CD4-positive, alpha-beta T cell treated with Interleukin-21 for 1 hour (primary cell): ENCODE measurements around the gene AOAH.

Experiments
- DNase-seq: peaks from one replicate; pipeline ENCODE4 v3.0.0-alpha.2; 2020

Gene AOAH

DNA sequence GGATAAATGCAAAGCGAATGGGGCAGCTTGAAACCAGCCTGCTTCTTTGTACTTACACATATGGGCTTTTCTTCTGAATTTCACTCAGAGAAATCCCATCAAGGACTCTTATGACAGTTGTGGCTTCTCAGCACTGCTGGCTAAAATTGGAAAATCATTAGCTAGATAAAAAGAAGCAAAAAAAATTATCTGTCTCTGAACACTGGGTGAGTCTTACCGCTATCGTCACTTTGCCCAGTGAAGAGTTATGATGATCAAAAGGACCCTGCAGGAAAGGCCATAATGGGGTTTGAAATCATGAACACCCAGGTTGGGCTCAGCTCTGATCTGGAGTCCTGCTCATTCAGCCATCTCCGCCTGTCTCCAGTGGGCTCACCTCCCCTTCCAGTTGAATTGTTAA, 34.3 kb downstream of the AOAH start:
- no peak for DNase-seq

DNA sequence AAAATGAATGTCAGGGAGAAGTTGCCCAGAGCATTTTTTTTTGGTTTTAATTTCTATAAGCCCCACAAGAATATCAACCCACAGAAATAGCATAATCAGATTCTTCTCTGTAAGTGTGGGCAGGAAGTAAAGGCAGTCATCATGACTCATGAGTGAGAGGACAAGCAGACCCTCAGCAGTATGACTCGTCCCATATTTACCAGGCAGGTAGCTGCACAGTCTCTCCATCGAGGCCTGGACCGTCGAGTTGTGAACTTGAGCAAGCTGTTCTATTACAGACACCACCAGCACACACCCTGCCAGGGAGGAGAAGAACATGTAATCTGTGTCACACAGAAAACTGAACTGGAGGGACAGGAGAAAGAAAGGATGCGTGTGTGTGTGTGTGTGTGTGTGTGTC, 37.8 kb downstream of the AOAH start:
- DNase-seq, result peak; percentile 43

DNA sequence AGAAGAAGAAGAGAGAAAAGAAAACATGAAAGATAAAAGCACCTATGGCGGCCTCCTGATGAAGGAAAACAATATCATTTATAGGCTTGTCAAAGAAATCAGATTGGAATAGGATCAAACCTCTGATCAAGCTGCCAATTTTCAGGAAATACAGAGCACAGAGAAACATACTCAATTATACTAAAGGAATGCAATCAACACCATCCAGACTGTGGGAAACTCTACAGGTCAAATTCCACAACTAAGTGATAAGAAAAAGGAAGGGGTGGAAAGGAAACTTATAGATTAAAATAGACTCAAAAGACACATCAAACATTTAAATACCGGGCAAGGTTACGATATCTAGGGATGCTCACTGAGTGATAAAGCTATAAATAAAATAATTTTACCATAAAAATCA, 39.3 kb downstream of the AOAH start:
- DNase-seq, result no peak

DNA sequence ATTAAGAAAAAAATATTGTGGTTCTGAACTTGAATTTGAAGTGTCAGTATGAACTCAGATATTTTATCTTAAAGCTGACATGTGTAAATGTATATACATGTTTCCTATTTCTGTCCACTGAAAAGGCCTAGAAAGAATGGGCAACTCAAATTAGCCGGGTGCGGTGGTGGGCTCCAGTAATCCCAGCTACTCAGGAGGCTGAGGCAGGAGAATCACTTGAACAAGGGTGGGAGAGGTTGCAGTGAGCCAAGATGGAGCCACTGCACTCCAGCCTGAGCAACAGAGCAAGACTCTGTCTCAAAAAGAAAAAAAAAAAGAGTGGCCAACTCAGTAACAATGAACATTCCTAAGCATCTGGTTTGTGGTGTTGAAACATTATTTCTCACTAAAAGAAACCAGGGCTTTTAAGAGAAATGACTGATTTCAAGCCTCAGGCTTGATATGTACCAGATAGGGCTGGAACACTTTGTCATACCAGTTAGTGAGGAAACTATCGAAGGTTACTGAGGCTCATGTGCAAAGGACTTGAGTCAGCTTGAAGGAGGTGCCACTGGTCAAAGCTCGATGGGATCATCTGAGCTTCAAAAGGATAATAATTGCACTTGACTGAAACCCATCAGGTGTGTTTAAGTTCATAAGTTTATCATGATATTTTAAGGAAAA, 40.5 kb downstream of the AOAH start:
- DNase-seq, result no peak

DNA sequence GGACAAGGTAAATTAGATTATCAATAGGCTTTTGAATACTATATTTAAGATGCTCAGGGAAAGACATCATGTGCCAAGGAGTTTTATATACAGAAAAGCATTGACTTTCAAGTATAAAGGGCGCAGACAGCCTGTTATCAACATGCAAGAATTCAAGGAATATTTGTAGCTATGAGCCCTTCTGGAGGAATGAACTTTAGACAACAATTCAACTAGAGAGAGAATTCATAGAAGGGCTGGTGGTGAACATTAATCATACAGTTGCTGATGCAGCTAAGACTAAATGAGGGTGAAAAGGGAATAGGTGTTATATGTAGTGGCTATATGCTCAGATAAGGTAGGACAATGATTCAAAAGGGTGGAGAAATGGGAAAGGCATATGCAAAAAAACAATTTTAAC, 41.2 kb downstream of the AOAH start:
- DNase-seq, result no peak

DNA sequence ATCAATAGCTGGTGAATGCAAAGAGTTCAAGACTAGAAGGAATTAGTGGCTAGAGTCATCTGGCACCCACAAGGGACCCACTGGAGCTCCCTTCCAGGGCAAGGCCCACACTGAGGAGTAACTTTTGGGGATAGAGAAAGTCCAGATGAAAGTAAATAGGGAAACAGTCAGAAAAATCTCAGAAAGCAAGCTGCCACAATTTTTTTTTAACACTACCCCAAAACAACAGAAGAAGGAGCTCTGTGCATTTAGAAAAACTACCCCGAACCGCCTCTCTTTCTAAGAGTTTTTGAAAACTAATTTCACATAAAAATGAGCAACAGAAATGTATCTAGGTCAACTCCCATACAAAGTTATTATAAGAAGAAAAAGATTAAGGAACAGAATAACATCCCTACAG, 42.2 kb downstream of the AOAH start:
- DNase-seq, result no peak

DNA sequence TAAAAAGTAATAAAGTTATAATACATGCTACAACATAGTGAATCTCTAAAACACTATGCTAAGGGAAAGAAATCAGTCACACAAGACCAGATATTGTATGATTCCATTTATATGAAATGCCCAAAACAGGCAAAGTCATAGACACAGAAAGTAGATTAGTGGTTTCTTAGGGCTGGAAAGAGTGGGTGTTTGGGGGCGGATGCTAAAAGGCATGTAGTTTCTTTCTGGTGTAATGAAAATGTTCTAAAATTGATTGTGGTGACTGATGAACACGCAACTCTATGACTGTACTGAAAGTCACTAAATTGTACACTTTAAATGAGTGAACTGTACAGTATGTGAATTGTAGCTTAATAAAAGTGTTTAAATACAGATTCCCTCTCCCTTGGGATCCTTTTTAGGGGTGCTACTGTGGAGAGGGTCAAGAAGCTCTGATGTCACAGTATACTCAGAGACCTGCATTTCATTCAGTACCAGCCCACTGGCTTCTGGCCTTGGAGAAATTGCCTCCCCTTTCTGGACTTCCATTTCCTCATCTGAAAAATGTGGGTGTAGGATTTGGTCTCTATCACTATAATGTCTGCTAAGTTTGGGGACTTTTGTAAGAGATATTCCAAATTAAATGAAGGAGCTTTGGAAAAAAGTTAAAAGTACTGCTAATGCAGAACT, 46.4 kb downstream of the AOAH start:
- no peak for DNase-seq

DNA sequence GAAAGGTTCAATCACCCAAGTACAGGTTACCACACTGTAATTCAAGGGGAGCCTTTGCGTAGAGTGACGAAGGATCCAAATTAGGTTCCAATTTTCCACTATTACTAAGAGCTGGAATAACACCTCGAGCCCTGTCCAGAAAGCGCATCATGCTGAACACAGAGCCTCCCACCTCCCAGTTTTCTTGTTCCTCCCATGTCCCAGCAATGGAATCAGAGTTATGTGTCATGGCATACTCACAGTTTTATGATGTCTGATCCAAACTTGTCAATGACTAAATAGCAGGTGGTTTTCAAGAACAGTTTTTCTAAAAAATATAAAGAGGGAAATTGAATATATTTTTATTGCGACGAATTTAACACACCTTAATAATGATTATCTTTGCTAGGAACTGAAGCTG, 50.6 kb downstream of the AOAH start:
- DNase-seq, result no peak

DNA sequence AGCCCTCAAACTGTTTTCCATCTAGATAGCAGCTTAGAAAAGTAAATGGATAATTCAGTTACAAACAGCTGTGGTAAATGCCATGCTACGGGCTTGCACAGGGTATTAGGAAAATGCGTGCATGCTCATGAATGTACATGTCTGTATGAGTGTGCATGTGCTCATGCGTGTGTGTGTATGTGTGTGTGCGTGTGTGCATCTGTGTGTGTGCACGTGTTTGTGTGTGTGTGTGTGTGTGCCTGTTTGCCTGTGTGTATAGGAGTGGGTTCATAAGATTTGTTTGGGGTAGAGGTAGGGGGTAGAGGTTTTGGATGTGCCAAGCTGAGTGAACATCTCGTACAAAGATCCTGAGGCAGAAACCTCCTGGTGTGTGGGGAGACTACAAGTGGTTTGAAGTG, 52.9 kb downstream of the AOAH start:
- no peak for DNase-seq

DNA sequence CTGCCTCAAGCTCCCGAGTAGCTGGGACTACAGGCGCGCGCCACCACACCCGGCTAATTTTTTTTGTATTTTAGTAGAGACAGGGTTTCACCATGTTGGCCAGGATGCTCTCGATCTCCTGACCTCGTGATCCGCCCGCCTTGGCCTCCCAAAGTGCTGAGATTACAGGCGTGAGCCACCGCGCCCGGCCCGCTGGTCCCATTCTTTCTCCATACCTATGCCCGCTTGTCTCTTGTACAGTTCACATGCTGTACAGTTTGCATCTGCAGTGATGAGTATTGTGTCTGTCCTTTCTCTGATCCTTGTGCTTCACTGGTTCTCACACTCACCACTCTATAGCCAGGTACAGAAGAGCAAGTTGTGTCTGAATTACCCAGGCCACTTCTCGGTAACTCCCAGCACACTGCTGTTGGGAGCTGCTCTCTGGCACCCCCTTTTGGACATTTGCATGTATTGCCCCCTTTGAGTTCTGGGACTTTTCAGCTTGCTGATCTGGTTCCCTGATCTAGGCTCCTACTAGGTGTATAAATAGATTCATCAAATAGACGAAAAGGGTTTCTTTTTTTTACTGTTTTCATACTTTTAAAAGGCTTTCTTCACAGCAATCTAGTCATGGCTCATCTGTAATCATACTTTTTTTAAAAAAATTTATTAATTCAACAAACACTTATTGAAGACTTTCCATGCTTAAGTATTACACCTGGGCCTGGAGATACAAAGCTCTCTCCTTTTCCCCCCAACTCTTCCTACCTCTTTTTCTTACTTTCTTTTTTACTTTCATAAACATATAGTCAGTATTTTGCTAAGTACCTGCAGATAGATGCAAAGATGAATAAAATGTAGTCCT, 53.5 kb downstream of the AOAH start:
- DNase-seq, result peak; percentile 78

DNA sequence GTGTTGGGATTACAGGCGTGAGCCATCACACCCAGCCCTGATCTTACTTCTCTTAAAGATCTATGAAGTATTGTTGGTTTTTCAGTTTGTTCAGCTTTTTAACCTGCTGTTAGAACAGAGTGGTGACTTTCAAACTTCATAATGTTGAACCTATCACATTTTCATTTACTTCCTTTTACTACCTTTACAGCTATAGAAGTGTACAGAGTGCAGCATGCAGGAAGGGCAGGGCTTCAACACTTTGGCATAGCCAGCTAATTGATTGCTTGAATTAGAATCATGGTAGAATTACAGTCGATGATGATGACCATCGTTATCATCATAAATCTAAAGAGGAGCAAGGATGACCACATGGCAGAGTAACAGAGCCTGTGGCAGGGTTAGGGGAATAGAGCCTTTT, 55.5 kb downstream of the AOAH start:
- no peak for DNase-seq

DNA sequence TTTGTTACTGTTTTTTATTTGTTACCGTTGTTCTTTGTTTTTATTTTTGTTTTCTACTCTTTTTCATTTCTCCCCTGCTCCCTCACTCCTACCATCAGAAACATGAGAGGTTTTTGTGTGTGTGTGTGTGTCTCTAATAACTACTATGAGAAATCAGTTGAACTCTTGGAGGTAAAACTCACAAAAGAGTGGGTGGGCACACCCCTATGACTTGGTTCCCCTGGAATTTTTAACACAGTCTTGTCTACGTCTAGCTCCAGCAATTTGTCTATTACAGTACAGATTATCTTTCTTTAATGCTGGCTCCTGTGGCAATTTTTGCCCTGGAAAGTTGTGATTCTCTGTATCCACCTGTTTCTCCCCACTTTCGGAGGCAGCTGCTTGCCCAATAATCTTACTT, 56.2 kb downstream of the AOAH start:
- DNase-seq, result no peak

DNA sequence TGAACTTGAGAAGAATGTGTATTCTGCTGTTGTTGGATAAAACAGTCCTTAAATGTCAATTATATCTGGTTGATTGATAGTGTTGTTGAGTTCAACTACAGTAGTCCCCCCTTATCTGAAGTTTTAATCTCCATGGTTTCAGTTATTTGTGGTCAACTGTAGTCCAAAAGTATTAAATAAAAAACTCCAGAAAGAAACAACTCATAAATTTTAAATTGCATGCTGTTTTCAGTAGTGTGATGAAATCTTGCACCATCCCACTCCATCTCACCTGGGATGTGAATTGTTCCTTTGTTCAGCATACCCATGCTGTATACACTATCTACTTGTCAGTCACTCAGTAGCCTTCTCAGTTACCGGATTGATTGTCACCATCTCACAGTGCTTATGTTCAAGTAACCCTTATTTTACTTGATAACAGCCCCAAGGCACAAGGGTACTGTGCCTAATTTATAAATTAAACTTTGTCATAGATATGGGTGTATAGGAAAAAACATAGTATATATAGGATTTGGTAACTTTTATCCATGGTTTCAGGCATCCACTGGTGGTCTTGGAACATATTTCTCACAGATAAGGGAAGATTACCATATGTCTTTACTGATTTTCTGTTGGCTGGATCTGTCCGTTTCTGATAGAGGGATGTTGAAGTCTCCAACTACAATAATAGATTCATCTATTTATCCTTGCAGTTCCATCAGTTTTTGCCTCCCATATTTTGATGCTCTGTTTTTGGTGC, 57.1 kb downstream of the AOAH start:
- DNase-seq, result no peak

DNA sequence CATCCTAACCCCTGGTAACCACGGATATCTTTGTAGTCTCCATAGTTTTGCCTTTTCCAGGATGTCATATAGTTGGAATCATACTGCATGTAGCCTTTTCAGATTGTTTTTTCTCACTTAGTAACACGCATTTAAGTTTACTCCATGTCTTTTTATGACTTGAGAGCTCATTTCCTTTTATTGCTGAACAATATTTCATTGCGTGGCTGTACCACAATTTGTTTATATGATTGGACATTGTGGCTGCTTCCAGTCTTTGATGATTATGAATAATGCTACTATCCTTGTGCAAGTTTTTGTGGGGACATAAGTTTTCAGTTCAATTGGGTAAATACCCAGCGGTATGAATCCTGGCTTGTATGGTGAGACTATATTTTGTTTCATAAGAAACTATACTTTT, 60.8 kb downstream of the AOAH start:
- no peak for DNase-seq

DNA sequence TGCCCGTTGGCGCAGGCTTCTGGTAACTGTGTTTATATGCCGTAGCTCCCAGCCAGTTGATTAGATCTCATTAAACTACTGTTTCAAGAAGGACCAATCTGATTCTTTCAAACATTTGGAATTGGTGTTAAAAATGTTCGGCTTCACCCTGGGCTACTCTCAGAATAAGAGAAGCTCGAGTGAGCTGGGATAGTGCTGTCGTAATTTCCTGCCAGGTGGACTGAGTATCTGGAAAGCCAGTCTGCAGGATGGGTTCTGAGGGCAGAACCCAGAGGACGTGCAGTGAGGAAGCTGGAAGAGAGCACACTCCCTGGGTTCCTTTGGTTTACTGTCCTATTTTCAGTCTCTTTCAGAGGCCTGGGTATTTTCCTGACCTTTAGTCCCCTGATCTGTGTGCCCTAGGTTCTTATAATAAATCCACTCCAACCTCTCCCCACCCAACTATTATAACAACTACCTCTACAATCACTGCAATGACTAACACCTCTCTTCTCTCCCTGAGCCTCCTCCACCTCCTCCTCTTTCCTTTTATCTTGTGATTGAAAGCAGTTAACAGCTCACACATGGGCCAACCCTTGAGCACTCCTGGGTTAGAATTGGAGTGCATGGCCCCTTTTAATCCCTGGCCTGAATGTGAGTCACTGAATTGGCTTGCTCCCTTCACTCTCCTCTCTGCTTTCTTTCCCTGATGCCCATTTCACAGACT, 63.0 kb downstream of the AOAH start:
- DNase-seq, result no peak

DNA sequence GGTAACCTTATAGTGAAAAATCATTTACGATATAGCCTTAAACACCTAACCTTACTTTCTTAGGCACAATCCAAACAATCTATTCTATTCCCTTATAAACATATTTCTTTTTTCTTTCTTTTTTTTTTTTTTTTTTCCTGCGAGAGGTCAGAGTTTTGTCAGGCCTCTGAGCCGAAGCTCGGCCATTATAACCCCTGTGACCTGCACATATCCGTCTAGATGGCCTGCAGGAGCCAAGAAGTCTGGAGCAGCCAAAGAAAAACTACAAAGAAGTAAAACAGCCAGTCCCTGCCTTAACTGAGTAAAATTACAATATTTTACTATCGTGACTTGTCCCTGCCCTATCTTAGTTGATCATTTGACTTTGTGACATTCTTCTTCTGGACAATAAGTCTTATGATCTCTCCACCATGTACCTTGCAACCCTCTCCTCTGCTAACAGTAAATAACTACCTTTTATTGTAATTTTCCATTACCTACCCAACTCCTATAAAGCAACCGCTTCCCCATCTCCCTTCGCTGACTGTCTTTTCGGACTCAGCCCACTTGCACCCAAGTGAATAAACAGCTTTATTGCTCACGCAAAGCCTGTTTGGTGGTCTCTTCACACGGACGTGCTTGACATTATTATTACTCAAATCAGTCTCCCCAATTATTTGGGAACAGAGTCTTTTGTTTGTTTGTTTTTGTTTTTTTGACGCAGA, 64.5 kb downstream of the AOAH start:
- no peak for DNase-seq

DNA sequence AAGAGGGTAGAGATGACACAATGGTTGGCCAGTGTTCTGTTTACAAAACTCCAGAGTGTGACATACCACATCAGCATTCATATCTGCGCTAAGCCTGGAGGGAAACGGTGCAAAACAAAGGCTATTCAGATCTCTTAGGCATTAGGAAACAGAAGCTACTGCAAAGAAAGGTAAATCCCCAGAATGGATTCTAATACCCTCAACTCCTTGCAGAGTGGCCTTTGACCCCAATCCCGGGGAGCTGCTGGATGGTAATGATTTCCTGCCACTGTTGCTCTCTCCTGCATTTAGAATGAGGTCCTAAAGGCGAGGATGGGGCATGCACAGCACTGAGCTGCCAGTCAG, 65.2 kb downstream of the AOAH start:
- no peak for DNase-seq

DNA sequence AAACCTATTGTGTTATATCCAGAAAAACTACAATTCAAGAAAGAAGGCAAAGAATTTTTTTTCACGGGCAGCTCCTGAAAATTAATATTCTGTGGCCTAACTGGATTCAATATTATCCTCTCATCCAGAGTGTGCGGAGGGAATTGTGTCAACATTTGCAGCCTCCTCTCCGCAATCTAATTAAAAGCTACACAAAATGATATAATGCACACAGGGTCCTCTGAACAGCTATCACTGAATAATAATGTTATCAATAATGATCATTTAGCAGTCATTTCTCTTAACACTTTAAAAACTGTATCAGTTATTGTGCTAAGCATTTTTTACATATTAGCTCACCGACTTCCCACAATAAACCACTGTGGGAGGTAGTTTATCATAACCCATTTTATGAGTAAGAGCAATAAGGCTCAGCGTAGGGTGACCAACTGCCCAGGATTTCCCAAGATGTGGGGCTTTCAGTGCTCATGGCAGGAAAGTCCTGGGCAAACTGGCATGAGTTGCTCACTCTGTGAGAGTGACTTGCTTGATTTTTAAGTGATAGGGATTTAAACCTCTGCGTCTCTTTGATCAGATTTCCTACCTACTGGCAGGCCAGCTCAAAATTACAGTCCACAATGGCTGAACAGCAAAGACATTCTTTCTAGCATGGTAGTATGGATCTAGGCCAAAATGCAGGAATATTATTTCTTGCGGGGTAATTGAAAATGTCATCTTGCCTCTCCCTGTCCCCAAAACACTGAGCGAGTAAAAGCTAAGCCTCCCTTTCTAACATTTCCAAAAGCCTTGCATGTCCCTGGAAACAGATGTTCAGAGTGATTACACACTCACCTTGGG, 65.7 kb downstream of the AOAH start:
- DNase-seq, result no peak

DNA sequence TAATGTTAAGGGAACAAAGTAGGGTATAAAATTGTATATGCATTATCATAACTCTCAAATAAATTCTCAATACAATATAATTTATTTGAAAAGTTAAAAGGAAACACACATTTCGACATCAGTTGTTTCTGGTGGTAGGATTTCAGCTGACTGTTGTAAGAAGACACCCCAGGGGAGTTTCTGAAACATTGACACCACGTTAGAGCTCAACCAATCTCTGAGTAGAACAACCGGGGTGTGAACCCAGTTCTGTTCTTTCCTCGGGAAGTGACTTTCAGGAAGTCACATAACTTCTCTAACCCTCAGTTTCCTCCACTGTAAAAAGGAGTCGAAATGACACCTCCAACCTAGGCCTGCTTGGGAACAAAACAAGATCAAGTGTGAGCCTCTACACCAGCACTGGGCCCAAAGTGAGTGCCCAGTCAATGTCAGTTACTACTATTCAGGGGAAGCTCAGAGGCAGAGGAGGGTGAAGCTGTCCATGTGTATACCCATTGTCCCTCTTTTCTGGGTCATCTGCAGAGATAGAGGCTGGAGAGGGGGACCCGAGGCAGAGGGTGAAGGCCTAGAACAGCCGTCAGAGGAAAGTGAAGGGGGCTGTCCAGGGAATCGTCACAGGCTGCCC, 67.1 kb downstream of the AOAH start:
- DNase-seq, result peak; percentile 27

DNA sequence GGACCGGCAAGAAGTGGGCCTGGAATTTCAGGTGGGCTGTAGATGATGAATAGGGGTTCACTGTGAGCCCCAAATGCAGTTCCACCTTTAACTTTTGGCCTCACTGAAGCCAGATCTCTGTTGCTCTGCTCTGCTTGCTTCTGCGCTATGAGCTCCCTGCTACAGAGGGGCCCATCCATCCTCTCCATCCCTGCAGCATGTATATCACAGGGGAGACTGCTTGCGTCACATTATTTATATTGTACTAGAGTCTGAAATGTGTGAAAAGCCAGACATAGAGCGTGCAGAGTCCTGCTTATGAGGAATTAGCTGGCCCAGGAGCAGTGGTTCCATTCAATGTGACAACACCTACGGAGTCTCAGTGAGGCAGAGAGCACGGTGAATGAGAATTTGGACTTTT, 69.9 kb downstream of the AOAH start:
- no peak for DNase-seq
